HG03521 (cell line): ENCODE measurements around the gene TOX2.

Source experiments
- ATAC-seq: cut with Tn5 transposase; IDR thresholded peaks from one replicate; pipeline ENCODE4 v1.9.1; 2021; ENCODE audit warnings: mild to moderate bottlenecking, moderate library complexity; ENCODE audit not compliant: unreplicated experiment

Gene TOX2

GRCh38 chr20:44016525-44016924, 101.9 kb downstream of the TOX2 start:
- no peak for ATAC-seq

DNA sequence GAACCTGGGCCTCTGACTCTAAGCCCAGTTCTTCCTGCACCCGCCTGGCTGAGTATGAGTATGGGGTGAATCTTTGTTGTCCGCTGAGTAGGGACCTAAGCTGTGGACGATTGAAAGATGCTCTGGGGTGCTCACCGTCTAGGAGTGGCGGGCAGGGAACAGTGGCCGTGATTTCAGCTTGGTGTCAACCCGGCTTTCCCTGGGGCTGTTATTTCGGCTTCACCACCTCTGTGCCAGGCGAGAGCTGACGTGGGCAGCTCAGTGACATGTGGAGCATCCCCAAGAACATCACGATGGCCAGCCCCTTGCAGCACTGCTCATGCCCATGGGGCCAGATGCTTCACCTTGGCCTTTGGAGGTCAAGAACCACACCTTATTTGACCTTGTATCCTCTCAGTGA, 102.6 kb downstream of the TOX2 start:
- ATAC-seq, result no peak

DNA sequence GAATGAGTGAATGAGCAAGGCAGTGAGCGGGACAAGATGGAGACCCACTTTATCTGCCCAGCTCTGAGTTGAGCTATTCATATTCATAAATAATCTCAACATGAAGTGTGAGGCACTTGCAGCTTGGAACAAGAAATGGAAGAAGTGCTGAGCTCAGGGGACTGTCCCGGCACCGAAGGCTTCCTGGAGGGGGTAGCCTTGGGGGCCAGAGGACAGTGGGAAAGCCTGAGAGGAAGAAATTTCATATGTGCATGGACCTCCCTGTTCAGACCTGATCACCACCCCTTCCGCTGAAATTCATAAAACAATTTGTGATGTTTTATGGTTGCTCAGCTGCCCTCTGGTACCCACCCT, 103.2 kb downstream of the TOX2 start:
- ATAC-seq, result no peak

- no peak for ATAC-seq
These were observed 103.7 kb downstream of the TOX2 start for GRCh38 chr20:44018259-44018941.

- ATAC-seq, result no peak
These were observed 104.4 kb downstream of the TOX2 start for GRCh38 chr20:44018942-44019637.

- no peak for ATAC-seq
These were observed 105.1 kb downstream of the TOX2 start for GRCh38 chr20:44019638-44020335.

GRCh38 chr20:44020406-44021148, 105.9 kb downstream of the TOX2 start:
- no peak for ATAC-seq

- no peak for ATAC-seq
These were observed 106.5 kb downstream of the TOX2 start for GRCh38 chr20:44021186-44021585.

DNA sequence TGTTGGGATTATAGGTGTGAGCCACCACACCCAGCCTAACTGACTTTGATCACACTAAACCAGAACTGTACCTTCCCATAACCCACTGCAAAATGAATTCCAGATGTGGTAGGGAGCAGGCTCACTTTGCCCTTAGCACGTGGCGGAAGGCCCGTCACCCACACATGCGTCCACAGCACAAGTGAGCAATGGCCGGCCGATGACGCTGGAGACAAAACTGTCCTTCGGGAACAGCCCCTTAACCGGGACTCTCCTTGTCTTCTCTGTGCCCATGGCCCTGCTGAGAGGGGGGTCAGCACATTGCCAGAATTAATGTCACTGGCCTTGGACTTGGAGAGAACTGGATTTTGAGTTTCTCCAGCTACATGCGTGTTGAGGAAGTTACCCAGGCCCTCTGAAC, 107.2 kb downstream of the TOX2 start:
- ATAC-seq, result no peak

DNA sequence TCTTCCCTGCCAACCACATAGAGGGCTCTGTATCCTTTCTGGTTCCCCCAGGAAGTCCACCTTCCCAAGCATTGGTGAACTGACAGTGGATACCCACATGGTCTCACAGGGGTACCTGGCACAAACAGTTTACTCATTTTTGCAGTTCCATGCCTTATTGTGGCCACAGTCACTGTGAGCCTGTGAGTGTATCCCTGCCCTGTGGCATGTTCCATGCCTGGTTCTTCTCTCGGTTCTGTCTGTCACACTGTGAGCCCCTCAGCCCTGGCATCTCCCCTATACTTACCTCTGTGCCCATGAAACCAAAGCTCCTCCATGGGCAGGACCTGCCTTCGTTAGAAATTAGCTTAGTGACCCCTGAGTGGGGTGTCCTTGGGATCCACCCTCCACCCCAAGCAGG, 107.8 kb downstream of the TOX2 start:
- ATAC-seq, result no peak

DNA sequence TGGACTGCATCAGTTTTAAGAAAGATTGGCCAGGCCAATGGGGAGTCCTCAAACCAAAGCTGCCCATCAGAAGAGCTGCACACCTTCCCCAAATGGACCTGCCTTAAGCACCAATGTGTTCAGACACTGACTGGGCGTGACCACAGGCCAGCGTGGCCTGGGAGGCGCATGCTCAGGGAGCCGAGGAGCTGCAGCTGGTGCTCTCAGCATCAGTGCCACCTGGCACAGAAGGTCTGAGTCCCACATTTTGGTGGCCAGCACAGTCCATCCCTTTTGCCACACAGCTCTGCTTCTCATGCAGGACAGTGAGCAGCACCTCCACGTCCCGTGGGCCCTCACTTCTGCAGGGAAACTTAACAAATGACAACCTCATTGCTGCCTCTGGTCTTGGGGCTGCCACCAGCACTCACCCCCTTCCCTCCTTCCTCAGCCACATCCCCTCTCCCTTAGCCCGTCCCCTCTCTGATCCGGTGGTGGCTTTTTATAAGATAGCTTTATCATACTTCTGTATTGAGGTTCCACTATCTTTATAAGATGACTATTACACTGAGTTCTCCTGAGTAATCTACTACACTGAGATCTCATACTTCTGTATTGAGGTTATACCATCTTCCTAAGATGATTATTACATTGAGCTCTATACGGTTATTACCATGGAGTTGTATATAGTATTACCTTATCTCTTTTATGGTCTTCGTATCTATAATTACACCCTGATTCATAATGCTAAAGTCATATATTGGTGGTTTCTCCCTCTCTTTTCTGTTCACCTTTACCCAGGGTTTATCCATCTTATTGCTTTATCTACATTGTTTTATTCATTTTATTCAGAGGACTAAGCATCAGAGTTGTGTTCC, 109.1 kb downstream of the TOX2 start:
- no peak for ATAC-seq

DNA sequence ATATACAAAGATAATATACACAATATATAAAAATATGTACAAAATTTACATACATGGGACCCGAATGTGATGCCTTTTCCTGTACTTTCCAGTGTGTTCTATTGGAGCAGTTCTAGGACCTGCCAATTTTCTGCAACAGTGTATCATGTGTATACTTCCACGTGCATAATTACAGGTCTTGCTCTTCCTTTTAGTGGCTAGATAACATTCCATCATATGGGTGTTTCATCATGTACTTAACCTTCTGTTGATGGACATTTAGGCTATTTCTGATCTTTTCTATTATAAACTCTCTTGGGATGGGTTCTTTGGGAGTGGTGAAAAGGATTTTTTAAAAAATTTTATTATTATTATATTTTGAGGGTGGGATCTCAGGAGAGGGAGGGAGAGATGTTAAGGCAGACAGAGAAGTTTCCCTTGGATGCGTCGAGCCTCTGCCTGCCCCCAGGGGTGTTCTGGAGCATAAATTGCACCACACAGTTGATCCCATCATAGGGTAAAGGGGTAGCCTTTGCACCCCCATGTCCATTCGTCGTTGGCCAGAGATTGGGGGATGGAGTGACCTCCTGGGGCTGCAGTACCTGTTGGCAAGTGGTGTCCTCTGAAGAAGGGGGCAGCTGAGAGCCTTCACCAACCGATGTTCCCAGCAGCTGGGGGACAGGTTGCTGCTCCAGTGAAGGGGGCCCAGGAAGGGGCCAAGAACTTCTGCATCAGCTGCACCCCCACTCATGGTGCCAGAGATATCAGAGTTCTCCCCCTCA, 110.3 kb downstream of the TOX2 start:
- no peak for ATAC-seq

GRCh38 chr20:44025756-44026155, 111.1 kb downstream of the TOX2 start:
- ATAC-seq, result no peak

GRCh38 chr20:44026647-44027342, 112.1 kb downstream of the TOX2 start:
- ATAC-seq, result no peak

DNA sequence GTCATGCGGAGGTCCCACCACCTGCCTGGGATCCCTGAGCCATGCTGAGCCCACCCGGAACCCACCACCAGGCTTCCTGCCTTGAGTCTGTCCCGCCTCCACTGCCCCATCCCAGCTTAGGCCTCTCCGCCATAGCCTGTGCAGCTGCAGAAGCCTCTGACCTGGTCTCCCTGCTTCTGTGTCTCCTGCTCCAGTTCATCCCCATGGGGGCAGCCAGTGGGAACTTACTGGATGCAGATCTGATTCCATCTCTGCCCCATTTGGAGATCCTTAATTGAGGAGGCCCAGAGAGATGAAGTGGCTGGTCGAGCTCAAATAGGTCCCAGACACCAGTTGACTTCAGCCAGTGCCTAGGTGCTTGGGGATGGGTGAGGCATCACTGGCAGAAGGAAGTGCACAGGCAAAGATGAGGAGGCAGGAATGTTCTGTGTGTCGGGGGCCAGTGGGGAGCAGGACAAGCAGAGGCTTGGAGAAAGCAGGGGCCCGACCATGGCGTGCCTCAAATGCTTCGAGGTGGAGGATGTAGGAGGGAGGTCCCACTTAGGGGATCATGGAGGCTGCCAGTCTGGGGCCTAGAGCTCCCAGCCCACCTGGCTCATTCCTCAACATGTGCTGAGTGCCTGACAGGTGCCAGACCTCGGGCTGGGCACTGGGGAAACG, 112.8 kb downstream of the TOX2 start:
- ATAC-seq, result no peak

DNA sequence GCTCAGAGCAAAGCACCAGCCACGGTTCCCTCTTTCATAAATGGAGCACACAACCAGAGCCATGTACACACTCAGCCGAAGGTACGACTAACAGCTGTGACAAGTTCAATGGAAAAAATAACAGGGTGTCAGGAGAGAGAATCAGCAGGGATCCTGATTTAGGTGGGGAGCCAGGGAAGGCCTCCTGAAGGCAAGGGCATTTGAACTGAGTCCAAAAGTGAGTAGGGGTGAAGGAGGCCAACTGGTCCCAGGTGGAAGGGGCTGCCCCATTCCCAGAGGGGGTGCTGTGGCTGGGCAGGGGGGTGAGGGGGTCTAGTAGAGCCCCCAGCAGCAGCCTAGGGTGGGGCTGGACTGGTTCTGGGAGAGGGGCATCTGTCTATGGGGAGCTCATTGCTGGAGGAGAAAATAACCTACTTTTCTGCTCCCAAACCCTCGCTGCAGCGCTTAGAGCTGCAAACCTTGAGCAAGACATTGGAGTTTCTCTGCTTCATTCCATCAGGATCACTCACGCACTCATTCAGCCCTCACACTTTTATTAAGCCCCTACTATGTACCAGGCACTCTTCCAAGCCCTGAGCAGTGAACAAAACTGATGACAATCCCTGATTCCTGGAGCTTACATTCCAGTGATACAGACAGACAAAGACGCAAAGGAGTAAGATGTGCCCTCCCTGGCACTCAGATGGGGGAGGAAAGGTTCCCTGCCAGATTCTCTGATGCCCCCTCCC, 113.5 kb downstream of the TOX2 start:
- ATAC-seq, result no peak

DNA sequence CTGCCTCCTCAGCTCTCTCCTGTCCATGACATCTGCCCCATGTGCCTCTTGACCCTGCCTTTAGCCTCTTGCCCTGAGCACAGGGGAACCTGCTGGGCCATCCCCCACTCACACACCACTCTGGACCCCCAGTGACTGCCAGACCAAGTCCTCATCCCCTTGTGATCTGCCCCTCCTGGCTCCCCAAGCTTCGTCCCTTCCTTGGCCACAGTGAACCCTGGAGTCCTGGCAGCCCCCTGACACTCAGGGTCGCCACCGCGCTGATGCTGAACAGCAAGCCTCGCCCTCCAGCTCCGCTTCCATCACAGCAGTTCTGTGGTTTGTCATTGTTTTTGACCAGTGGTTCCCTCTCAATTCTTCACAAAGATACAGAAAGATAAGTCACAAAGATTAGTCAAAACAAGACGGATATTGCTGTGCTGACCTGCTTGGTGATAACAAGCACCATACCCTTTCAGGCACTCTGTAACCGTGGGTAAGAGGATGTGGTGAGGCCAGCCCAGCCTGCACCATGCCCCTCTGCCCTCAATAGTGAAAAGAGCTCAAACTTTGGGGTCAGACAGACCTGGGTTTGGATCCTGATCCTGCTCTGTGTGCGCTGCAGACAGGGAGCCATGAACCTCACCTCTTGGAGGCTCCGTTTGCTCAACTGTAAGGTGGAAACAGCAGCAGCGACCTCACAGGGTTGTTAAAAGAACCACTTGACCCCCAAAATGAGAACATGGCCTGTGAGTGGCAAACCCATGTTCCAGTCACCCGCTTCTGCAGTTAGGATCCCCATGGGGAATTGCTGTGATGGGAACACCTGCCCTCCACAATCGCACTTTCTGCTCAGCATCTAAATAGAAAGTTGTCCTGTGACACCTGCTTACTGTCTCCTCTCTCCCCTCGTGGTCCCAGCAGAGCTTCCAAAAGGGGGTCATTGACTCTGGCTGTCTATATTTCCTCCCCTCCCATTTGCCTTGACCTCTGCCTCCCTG, 114.5 kb downstream of the TOX2 start:
- ATAC-seq, result no peak
